Fibroblast of gingiva (primary cell): ENCODE results near the gene COL3A1.

ENCODE experiments used
- DNase-seq: peaks from one replicate; pipeline ENCODE4 v3.0.0-alpha.2; 2011; ENCODE audit warnings: low read depth

Gene COL3A1

GRCh38 chr2:188975497-188976102 is 1.4 kb downstream of the COL3A1 start:
- peak; percentile 97 for DNase-seq

DNA sequence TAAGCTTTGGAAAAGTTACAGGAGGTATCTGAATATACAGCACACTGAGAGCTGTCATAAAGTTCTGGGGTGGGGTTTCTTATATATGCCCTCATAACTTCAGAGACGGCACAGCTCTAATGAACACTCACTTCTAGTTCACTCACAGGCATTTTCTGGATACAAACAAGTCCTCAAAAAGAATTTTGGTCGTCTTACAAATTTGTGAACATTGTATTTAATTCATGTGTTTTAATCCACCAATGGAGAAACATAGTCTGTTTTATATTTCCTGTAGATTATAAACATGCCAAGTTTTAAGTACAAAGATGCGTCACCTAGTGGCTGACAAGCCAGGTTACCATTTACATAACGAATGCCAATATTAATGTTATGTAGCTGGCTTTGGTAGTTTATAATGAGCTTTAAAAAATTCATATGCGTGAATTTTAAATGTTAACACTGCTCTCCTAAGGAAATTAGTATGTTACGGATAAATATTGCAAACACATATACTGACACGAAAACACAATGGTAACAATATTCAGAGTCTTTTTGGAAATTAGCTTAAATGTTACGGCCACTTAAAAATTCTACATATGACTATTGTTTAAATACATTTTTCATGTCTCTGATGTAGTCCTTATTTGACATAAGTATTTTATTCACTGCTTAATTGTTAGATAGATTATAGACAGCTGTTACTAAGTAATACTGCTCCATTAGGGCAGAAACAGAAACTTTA is 2.5 kb downstream of the COL3A1 start:
- peak; percentile 78 for DNase-seq

- no peak for DNase-seq
Measured at GRCh38 chr2:188977317-188977716, 3.1 kb downstream of the COL3A1 start.

DNA sequence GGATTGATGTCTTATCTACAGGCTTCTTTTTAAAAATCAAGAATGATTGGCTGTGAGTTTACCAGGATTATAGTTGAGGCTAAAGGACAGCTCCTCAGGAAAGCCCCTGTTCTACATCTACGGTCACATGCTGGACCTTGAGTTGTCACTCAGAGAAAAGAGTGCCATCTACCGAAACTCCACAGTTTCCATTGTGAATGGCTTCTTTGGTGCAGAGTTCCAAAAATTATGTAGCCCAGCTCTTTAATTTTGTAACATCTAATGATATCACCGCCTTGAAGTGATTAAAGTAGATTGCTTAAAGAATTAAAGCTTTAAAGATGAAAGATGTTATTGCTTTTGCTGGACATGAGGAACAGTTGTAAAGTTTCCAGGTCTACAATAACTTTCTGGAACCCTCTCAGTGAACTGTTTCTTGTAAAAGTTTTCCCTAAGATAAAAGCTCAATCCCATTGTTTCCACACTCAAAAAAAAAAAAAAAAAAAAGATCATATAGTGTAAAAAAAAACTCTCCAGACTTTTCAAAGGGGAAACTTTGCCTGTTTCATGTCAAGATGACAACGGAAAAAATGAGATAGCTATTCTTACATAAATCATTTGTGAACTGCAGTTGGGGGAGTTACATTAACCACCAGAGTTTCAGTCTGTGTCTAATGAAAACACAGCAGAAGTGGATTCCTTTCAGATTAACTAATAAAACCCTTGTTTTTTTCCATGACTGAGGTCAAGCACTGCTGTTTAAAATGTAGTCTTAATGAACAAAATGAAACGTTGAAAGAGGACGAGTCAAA is 4.3 kb downstream of the COL3A1 start:
- peak; percentile 78 for DNase-seq

GRCh38 chr2:188979187-188980114 is 5.3 kb downstream of the COL3A1 start:
- no peak for DNase-seq

GRCh38 chr2:188983427-188984064 is 9.4 kb downstream of the COL3A1 start:
- DNase-seq = peak; percentile 98

DNA sequence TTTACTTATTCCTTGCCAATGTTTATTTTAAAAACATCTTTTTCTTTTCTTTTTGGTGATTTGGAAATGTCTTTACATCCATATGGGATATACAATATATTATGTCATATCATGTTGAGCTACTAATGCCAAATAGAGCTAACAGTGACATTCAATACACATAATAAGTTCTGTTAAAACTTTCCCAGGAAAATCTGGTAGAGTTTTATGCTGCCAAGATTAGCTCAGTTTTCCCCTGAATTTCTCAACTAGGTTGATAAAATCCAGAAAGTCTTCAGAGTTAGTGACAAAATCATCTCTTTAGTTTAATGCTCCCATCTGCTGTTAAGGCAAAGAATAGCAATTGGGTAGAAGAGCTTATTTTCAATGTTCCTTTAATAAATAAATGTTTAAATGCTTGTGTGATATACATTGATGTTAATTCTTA is 9.9 kb downstream of the COL3A1 start:
- peak; percentile 95 for DNase-seq

- peak; percentile 85 for DNase-seq
Measured at GRCh38 chr2:188984680-188985079, 10.5 kb downstream of the COL3A1 start.

GRCh38 chr2:188986839-188987238 is 12.7 kb downstream of the COL3A1 start:
- DNase-seq = no peak

GRCh38 chr2:188993247-188993646 is 19.1 kb downstream of the COL3A1 start:
- DNase-seq = no peak

DNA sequence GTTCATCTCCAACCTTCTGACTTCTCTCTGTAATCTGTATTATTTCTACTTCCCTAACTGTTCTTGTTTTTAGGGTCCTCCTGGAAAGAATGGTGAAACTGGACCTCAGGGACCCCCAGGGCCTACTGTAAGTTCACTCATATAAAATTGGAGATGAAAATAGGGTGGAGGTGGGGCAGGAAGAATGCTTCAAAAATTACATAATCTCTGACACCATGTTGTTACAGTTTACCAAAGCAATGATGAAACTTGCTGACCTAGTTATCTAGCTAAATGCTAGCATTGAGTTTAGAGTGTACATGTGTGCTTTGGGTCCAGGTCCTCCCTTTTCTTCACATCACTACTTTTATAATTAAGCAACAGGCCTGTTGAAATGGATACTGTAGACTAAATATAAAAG is 23.1 kb downstream of the COL3A1 start:
- peak; percentile 34 for DNase-seq

DNA sequence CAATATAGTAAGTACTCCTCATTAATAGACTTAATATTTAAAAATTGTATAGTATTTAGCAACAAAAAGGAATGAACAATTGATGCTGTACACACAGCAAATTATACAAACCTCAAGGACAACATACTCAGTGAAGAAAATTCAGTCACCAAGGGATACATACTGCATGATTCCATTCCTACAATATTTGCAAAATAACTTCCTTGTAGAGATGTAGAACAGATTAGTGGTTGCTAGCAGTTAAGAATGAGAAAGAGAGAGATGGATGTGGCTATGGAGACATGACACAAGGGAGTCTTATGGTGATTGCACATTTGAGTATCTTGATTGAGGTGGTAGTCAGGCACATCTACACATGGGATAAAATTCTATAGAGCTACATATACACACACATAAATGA is 26.0 kb downstream of the COL3A1 start:
- no peak for DNase-seq

DNA sequence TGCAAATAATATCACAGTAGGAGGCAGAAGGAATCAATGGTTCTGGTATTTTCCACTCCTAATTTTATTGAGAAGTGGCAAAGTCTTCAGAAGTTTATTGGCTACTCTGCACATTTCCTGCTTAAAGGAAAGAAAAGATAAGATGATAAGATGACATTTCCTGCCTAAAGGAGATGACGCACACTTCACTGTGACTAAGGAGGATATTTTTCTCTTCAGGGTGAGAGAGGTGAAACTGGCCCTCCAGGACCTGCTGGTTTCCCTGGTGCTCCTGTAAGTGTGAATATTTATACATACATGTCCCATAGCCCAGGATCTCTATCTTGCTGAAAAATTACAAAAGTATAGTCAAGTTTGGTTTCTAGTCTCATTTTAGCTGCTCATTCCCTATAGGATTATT is 27.9 kb downstream of the COL3A1 start:
- no peak for DNase-seq

DNA sequence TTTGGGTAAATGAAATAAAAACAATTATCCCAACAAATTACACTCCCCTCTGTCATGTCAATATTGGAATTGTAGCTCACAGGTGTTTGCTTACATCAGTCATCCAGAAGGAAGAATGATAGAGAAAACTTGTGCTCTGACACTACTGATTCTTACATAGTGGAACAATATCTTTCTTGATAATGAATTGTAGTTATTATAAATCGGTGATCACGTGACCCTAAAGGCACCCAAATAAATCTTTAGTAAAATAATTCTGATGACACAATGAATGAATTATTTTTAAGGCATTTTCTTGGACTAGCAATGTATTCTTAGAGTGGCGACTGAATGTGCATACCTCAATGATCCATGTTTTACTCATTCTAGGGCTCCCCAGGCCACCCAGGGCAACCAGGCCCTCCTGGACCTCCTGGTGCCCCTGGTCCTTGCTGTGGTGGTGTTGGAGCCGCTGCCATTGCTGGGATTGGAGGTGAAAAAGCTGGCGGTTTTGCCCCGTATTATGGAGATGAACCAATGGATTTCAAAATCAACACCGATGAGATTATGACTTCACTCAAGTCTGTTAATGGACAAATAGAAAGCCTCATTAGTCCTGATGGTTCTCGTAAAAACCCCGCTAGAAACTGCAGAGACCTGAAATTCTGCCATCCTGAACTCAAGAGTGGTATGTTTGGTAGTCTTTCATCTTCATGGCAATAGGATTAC is 34.5 kb downstream of the COL3A1 start:
- DNase-seq = no peak

GRCh38 chr2:189010536-189010935 is 36.4 kb downstream of the COL3A1 start:
- no peak for DNase-seq

GRCh38 chr2:189012351-189012750 is 38.2 kb downstream of the COL3A1 start:
- no peak for DNase-seq

GRCh38 chr2:189013031-189013430 is 38.9 kb downstream of the COL3A1 start:
- peak; percentile 36 for DNase-seq

- peak; percentile 59 for DNase-seq
Measured at GRCh38 chr2:189013671-189014448, 39.7 kb downstream of the COL3A1 start.

- peak; percentile 83 for DNase-seq
Measured at GRCh38 chr2:189014449-189015138, 40.4 kb downstream of the COL3A1 start.
